GM21717 (cell line): ENCODE measurements around the gene CYTL1.
"Not testable (repeated sequence)": the region's sequence is repeated elsewhere in the genome, so short reads cannot be mapped to it uniquely, and the experiment has no call there.

Source experiments
- ATAC-seq: cut with Tn5 transposase; IDR thresholded peaks from one replicate; pipeline ENCODE4 v1.9.1; 2021; ENCODE audit warnings: mild to moderate bottlenecking, moderate library complexity; ENCODE audit not compliant: unreplicated experiment

Gene CYTL1, protein sequence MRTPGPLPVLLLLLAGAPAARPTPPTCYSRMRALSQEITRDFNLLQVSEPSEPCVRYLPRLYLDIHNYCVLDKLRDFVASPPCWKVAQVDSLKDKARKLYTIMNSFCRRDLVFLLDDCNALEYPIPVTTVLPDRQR

DNA sequence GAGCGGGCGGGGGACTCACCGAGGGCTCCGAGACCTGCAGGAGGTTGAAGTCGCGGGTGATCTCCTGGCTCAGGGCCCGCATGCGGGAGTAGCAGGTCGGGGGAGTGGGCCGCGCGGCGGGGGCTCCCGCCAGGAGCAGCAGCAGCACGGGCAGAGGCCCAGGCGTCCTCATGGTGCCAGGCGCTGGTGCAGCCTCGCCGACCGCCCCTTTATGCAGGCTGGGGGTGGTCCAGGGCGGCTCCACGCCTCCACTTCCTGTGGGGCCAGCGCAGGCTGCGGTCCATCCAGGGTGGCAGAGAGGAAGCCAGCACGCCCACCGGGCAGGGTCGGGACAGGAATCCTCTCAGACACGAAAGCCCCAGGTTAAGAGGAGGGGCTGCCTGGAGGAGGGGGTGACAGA, at the start of gene CYTL1:
Gene CYTL1, minus strand, starts transcription at position 185 of the 400 bp plus-strand sequence. Its CDS starts 13 bp downstream, at position 172.
- ATAC-seq = no peak

DNA sequence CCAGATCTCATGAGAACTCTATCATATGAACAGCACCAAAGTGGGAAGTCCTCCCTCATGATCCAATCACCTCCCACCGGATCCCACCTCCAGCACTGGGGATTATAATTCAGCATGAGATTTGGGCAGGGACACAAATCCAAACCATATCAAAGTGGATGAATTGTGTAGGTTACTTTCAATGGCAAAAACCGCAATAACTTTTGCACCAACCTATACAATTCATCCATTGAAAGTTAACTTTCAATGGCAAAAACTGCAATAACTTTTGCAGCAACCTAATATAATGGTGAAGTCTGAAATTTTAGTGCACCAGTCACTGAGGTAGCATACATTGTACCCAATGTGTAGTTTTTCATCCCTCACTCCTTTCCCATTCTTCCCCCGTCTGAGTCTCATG, 48.6 kb upstream of the CYTL1 start:
- no peak for ATAC-seq

DNA sequence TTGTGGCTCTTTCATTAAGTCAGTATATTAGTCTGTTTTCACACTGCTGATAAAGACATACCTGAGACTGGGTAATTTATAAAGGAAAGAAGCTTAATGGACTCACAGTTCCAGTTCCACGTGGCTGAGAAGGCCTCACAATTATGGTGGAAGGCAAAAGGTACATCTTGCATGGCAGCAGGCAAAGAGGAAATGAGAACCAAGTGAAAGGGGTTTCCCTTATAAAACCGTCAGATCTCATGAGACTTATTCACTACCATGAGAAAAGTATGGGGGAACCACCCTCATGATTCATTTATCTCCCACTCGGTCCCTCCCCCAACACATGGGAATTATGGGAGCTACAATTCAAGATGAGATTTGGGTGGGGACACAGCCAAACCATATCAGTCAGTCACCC, 47.7 kb upstream of the CYTL1 start:
- not testable (repeated sequence) for ATAC-seq

DNA sequence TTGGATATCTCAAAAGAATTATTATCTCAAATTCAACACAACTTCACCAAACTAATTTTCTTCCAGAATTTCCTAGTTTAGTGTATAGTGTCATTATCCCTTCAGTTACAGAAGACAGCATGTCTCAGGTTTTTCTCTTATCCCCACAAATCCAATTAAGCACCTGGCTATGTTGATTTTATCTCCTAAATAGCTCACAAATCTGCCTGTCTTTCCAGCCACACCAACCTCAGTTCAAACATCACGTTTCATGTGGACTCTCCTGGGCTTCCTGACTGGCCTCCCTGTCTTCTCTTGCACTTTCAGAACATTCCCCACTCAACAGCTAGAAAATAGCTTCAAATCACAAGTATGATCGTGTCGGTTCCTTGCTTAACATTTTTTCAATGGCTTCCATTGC, 46.8 kb upstream of the CYTL1 start:
- ATAC-seq = no peak

DNA sequence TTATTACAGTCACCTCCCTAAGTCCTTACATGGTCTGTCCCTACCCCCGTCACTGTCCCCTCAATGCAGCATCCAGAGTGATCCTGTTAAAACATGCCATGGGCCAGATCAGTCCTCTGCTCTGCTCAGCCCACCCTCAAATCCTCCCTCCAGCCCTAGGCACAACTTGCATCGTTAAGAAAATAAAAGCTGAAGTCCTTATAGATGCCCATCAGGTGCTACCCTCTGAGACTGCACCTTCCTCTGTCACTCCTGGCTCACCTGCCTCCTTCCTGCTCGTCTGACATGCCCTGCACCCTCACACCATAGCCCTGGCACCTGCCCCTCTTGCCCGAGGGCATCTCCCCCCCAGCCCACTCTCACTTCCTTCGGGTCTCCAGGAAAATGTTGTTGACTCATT, 36.2 kb upstream of the CYTL1 start:
- ATAC-seq = no peak

DNA sequence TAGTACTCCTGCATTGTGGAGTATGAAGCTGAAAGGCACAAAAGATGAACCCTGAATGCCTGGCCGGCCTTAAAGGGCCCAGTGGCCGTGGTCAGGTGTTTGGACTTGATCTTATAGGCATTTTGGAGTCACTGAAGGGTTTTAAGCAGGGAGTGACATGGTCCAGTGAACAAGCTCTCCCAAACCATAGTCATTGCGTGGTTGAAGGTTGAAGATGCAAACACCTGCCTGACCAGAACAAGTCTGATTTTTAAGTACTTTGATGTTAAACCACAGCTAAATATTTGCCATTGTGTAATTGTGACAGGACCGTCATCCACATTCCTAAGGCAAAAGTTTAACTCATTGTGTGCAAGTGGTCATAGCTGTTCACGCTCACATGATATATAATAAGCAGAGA, 35.3 kb upstream of the CYTL1 start:
- ATAC-seq = no peak

DNA sequence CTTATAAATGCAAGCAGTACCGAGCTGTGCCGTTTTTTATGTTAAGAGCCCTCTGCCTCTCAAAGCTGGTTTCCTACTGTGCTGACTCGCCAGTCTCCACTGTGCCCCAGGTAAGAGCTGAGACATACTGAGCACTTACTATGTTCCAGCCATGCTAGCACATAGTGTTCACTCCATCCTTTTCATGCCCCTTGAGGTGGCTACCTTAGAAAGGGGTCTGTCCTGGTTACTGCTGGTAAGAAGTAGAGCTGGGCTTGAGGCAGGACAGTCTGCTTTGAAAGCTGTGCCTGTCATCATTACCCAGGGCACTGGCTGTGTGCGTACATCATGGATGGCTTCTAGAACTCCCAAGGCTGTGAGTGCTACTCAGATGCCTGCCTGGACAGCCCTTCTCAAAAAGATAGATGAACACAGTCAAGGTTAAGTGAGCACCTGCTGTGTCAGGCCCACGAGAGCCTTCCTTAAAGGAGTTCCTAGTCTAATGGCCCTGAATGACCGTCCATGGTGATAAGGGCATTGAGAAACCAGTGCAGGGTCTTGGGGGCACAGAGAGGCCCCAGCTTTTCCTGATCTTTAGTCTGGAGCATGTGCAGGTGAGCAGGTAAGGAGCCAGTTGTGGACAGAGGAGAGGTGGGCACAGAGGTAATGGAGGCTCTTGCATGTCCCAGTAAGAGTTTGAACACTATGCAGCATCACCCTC, 33.6 kb upstream of the CYTL1 start:
- ATAC-seq = no peak

DNA sequence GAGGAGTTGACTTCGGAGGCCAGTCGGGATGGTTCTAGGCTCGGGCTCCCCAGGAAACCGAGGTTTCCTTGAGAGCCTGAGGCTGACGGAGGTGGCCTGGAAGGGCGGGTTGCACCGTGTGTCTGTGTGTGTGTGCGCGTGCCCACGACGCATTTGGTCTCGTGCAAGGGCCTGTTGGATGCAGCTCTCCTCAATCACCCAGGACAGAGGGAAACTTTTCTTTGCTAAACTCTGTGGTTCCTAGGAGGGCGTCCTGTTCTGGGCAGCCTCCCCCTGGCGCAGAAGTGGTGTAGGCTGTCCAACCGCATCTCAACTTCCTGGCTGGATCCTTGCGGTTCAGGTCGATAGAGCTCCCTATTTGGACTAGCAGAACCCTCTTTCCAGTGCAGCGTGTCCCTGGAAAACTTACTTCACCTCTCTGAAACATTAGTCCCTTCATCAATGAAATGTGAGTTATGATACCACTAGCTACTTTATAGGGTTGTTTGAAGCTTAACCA, 33.0 kb upstream of the CYTL1 start:
- ATAC-seq = no peak

DNA sequence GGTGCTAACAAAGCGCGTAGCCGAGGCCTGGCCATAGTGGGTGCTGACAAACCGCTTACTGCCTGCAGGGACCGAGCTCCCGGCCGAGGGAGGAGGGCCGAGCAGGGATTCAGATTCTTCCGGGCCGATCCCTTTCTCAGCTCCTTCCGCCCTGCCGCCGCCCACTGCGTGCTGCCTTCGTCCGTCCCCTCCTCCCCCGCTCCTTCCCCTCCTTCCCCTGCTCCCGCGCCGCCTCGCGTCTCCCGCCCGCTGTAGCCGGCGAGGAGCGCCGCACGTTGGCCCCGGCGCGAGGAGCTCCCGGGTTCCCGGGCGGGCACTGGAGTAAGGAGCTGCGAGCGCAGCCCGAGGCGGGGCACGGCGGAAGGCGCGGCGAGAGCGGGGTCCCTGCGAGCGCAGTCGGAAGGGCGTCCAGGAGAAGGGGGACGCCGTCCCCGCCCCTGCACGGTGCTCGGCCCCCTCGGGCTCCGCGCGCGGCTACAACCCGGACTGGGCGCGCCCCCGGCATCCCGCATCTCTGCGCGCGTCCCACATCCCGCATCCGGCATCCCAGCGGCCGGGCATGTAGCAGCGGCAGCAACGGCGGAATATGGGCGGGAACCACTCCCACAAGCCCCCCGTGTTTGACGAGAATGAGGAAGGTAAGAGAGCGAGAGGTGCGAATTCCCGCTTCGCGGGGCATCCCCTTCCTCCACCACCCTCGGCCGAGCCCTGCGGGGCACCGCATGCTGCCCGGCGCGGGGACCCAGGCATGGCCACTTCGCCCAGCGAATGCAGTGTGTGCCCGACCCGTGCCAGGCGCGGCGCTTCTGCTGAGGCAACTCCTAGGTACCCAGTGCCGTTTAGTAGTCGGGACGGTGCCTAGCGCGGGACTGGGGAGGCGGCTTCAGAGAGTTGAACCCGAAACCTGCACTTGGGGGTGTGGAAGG, 32.3 kb upstream of the CYTL1 start, which contains the start of gene STK32B:
Gene STK32B, plus strand, starts transcription at position 203 of the 926 bp plus-strand sequence.
- no peak for ATAC-seq

DNA sequence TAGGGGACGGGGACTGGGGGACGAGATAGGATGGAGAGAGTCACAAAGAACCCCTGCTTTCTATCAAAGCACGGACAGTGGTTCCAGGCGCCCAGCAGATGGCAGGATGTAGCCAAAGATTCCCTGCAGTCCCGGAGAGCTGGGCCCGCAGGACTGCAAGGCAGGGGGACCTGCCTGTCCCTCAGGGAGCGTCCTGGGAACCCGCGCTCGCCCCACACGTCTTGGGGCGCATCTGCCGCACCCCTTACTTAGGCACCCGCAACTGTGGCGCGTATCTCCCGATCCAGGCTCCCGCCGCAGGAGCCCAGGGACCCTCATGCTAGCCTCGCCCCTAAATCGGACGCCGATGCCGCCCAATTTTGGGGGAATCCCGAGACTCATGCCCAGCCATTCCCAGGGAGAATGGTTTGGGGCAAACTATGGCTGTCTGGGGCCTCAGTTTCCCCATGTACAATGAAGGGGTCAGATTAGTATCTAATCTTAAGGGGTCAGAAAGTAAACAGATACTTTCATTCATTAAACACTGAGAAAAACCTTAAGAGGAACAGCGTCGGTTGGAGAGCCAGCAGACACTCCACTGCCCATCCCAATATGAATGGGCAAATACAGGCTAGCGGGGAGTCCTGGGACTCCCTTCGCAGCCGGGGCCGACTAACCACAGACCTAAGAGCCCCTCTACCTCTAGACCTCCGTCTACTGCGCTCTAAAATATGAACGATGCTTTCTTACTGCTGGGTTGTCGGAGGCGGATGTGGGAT, 31.4 kb upstream of the CYTL1 start:
- no peak for ATAC-seq

DNA sequence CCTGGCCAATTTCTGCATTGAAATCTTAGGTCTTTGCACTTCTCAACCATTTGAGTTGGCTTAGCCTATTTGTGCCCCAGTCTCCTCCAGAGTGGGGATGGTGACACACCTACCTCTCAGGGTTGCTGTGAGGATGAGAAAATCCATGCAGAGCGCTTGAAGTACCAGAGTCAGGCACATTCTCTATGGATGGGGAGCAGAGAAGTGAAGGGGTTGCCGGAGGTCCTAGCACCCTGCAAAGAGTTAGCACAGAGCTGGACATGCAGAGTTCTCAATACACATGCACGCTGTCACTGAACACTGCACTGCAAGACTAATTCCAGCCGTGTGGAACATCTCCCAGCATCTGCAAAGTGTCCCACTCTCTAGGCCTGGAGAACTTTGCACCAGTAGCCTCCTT, 29.5 kb upstream of the CYTL1 start:
- ATAC-seq = no peak

DNA sequence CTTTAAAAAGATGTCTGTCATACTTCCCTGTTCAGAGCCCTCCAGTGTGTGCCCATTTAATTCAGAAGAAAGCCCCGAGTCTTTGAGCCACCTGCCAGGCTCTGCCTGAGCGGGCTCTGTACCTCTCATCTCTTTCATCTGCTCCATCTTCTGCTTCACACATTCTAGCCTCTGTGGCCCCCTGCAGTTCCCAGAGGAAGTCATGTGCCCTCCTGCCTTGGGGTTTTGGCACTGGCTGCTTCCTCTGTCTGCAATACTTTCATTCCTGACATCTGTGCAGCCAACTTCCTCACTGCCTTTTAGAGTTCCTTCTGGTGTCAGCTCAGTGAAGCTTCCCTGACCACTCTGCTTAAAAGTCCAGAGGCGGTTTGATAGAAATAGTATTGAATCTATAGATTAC, 25.8 kb upstream of the CYTL1 start:
- ATAC-seq = no peak

DNA sequence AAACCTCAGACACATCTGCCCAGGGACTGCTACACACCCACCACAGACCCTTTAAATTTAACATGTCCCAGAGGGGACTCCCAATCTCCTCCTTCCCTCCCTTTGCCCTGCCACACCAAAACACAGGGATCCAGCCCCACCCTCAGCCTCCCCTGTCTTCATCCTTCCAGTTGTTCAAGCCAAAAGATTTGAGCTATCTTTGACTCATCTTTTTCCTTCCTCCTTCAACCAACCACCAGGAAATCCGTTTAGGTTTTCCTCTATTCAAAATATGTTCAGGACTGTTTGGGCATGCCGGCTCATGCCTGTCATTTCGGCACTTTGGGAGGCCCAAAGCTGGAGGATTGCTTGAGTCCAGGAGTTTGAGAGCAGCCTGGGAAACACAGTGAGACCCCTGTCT, 25.1 kb upstream of the CYTL1 start:
- no peak for ATAC-seq

DNA sequence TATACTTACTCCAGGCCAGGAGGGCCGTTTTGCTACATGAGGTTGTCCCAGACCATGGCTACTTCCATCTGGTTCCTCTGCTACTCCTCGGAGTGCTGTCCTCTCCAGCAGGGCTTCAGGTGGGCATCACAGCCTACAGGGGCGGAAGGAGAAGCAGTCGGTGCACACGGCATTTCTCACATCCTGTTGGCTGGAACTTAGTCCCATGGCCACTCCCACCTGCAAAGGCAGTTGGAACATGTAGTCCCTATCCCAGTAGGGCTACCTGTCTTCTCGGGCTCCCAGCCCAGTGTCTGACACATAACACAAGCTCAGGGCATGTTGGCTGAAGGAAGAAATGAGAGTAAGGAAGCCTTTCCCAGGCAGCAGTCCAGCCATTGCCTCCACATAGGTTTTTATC, 24.3 kb upstream of the CYTL1 start:
- no peak for ATAC-seq

DNA sequence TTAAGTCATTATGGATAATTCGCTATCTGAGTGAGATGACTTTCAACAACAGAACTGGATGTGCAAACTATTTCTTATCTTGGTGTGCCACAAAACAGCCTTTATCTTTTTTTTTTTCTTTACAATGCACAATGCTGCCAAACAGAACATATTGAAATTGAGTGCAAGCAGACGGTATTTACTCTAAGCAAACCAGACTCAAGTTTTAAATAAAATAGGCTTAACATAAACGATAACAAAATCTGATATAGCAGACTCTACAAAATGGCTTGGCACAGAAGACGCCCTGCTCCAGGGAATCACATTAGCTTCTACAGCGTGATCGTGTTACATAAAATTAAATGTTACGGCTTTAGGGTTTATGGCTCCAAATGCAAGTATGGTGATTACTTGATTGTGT, 22.4 kb upstream of the CYTL1 start:
- no peak for ATAC-seq

DNA sequence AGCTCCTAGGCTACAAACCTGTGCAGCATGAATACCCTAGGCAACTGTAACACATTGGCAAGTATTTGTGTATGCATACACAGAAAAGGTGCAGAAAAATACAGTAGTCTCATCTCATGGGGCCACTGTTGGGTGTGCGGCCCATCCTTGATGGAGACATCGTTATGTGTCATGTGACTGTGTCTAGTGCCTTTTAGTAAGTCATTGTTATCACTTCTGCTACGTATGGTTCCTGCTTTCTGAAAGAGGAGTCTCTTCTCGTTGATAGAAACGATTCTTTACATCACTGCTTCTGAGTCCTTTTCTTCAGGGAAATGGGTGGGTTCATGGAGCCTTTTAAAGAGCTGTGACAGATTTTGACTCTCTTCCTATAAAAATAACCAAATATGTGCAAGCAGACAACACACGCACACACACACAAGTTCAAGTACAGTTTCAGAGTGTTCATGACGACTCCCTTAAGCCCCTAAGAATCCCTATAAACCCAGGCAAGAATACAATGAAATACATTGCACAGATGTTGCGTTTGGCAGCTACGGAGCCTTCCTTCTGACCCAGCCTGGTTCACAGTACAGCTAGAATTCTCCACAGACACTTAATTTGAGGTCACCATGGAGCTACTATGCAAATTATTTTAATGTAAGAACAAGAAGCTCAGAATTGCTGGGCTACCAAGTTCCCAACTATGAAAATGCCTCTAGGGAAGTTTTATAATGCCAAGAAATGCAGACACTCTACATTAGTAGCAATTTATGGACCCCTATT, 21.8 kb upstream of the CYTL1 start:
- no peak for ATAC-seq

DNA sequence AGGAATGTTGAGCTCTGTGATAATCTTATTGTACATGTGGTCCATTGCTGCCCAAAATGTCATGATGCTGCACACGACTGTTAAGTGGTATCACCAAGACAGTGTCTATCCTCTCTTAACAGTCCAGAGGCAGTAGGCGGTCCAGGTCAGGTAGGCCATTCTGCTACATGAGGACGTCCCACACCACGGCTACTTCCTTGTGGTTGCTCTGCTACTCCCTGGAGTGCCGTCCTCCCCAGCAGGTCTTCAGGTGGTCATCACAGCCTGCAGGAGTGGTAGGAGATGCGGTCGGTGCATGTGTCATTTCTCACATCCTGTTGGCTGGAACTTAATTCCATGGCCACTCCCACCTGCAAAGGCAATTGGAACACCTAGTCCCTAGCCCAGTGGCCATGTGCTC, 20.5 kb upstream of the CYTL1 start:
- no peak for ATAC-seq

DNA sequence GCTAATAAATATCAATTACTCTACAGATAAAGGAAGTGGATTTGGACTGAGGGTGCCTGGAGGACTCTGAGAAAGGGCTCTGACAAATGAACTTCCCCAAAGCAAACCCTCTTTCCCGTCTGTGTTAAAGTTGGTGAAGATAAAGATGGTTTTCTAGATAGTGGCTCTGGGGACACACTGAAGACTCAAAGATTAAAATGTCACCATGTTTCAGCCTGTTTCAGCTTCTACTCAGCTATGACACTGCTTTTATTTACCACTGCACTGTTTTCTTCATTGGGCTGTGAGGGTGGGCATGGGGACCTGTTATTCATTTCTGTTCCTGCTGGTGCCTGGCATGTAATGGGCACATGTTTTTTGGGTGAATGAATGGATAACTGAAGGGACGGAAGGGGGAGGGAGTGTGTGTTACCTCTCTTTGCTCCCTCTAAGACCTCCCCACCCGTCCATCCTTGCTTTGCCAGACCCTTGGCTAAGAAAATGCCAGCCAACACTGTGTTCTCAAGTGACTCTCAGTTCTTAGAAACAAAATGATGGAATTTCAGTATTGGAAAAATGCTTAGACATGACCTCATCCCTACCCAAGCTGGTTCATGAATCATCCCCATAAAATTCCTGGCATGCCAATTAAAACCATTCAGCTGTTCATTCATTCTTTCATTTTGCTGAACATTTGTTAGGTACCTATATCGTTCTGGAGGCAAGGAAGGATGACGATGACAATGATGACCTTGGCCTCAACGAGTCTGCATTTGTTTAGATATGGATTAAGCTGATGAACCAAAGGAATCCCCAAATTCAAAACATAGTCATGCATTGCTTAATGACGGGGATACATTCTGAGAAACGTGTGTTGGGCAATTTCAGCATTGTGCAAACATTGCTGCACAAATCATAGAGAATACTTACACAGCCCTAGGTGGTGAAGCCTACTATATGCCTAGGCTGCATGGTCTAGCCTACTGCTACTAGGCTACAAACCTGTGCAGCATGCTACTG, 18.6 kb upstream of the CYTL1 start:
- ATAC-seq = no peak

DNA sequence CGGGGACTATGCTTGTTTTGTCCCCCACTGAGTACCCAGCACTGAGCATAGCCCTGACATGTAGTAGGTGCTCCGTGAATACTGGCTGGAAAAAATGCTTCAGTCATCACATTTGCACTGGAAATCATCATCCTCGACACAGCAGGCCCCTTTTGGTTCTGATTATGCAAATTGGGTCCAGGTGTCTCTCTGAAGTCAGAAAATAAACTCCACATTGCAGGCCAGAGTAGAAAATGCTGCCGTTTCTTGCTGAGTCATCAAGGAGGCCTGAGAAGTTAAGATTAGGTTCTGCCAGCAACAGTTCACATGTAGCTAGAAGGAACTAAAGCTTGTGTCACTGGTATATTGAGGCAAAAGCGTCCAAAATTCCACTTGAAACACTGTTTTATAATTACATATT, 17.0 kb upstream of the CYTL1 start:
- no peak for ATAC-seq
